HCT116 (cell line): ENCODE data around the gene ZSCAN30. TPM values are rescaled to one million over a fixed set of nuclear protein-coding genes. Genes with fewer than 3 reads are reported as not detected.
A peak's percentile ranks its signal among the peaks of the same experiment; 100 is the strongest.

Experiments used
- ATAC-seq: fragments of 200-7000 bp; cut with Tn5 transposase; 2 replicates; pipeline ENCODE4 v1.9.1; 2020; ENCODE audit warnings: mild to moderate bottlenecking, moderate library complexity
- BruUV-seq: library from RNA; stranded (reverse); fragments of 400-500 nt; replicated peaks from 2 replicates; lab custom pipeline; 2021; lab: Mats Ljungman, UMichigan
- CTCF ChIA-PET: fragments of 300-600 bp; sonication (Branson Sonifier 250); formaldehyde crosslinking; loops from one replicate; lab custom pipeline; 2021; ENCODE audit warnings: antibody characterized with exemption; lab: Charles Lee
- POLR2A ChIA-PET: fragments of 300-600, 350-600 bp; sonication (Branson Sonifier 250); formaldehyde crosslinking; loops from one replicate; lab custom pipeline; 2021; ENCODE audit warnings: antibody characterized with exemption; lab: Charles Lee
- RAD21 ChIA-PET, 2 experiments: fragments of 300-600 bp; sonication (Branson Sonifier 250); formaldehyde crosslinking; loops; one replicate each; lab custom pipeline; 2023; ENCODE audit warnings: low total read pairs in 2 of 2; ENCODE audit not compliant: uncharacterized antibody in 2 of 2, unreplicated experiment in 2 of 2, low non-redundant PET in 1 of 2; lab: Charles Lee
- DNase-seq: peaks from one replicate; pipeline ENCODE4 v3.0.0-alpha.2; 2010; ENCODE audit warnings: low read depth, low spot score
- H2AFZ ChIP-seq: fragments of 200-600 bp; shearing (Covaris generic), sonication (generic); 2 replicates; pipeline ENCODE4 v1.6.1; 2017; ENCODE audit warnings: low read depth, mixed run types, mixed read lengths, antibody characterized with exemption, low read length; ENCODE audit not compliant: poor library complexity, severe bottlenecking
- H3K27ac ChIP-seq: 2 replicates; pipeline ENCODE4 v1.5.1; 2012; ENCODE audit warnings: low read depth, low read length
- H3K27me3 ChIP-seq: fragments of 200-600 bp; sonication (generic); 2 replicates; pipeline ENCODE4 v1.6.1; 2016; ENCODE audit warnings: mixed run types, low read length, mixed read lengths; ENCODE audit not compliant: insufficient read depth
- H3K36me3 ChIP-seq, 2 experiments: fragments of 200-500 bp in 1 of 2; fragments of 200-600 bp in 1 of 2; sonication (Bioruptor generic) in 1 of 2; sonication (generic) in 1 of 2; 2 replicates each; pipeline versions ENCODE4 v1.5.1 to v1.6.1; 2014 to 2016; ENCODE audit warnings: low read length in 2 of 2, inconsistent platforms in 1 of 2, mixed read lengths in 1 of 2, mixed run types in 1 of 2; ENCODE audit not compliant: insufficient read depth in 2 of 2, control insufficient read depth in 1 of 2
- H3K4me1 ChIP-seq, 2 experiments: fragments of 200-600 bp in 1 of 2; sonication (generic) in 1 of 2; 2 replicates each; pipeline versions ENCODE4 v1.5.1 to v1.6.1; 2012 to 2017; ENCODE audit warnings: low read length in 2 of 2, inconsistent platforms in 1 of 2, mild to moderate bottlenecking in 1 of 2, mixed read lengths in 1 of 2, mixed run types in 1 of 2, moderate library complexity in 1 of 2; ENCODE audit not compliant: insufficient read depth in 2 of 2, control insufficient read depth in 1 of 2
- H3K4me2 ChIP-seq: fragments of 200-600 bp; sonication (generic); 2 replicates; pipeline ENCODE4 v1.6.1; 2017; ENCODE audit warnings: mixed run types, low read length, mixed read lengths
- H3K4me3 ChIP-seq, 2 experiments: fragments of 200-600 bp in 1 of 2; sonication (generic) in 1 of 2; replicated peaks in 1 of 2; 2 replicates each; pipeline ENCODE4 v1.5.1; 2011 to 2016; ENCODE audit warnings: low read length in 2 of 2, control low read depth in 1 of 2, low read depth in 1 of 2, mild to moderate bottlenecking in 1 of 2, mixed read lengths in 1 of 2, mixed run types in 1 of 2
- H3K79me2 ChIP-seq: fragments of 200-600 bp; sonication (generic); 2 replicates; pipeline ENCODE4 v1.6.1; 2017; ENCODE audit warnings: mild to moderate bottlenecking, mixed run types, low read length, moderate library complexity, mixed read lengths; ENCODE audit not compliant: insufficient read depth
- H3K9ac ChIP-seq: fragments of 200-600 bp; sonication (generic); 2 replicates; pipeline ENCODE4 v1.6.1; 2016; ENCODE audit warnings: low read length, mixed read lengths
- H3K9me2 ChIP-seq: fragments of 200-600 bp; sonication (generic), shearing (Covaris generic); 2 replicates; pipeline ENCODE4 v1.6.1; 2017; ENCODE audit warnings: mixed run types, mild to moderate bottlenecking, moderate library complexity; ENCODE audit not compliant: insufficient read depth
- H3K9me3 ChIP-seq, 2 experiments: fragments of 200-500 bp in 1 of 2; fragments of 200-600 bp in 1 of 2; sonication (Bioruptor generic) in 1 of 2; sonication (generic) in 1 of 2; 2 replicates each; pipeline ENCODE4 v1.6.1; 2014 to 2017; ENCODE audit warnings: low read length in 2 of 2, mixed read lengths in 2 of 2, inconsistent platforms in 1 of 2, low read depth in 1 of 2, mild to moderate bottlenecking in 1 of 2, mixed run types in 1 of 2, moderate library complexity in 1 of 2; ENCODE audit not compliant: control insufficient read depth in 1 of 2, insufficient read depth in 1 of 2
- H4K20me1 ChIP-seq: fragments of 200-600 bp; sonication (generic), shearing (Covaris generic); 2 replicates; pipeline ENCODE4 v1.6.1; 2017; ENCODE audit warnings: mixed run types, mild to moderate bottlenecking, moderate library complexity; ENCODE audit not compliant: insufficient read depth
- CBX3 ChIP-seq: IDR thresholded peaks from 2 replicates; pipeline ENCODE4 v1.6.1; 2012; ENCODE audit warnings: low read depth
- EGR1 ChIP-seq: IDR thresholded peaks from 2 replicates; pipeline ENCODE4 v1.6.1; 2012; ENCODE audit warnings: low read depth
- MAX ChIP-seq: IDR thresholded peaks from 2 replicates; pipeline ENCODE4 v1.6.1; 2012
- POLR2A ChIP-seq: IDR thresholded peaks from 2 replicates; pipeline ENCODE4 v1.7.0; 2011; ENCODE audit warnings: borderline replicate concordance; ENCODE audit not compliant: insufficient read depth, insufficient read length; ENCODE audit errors: extremely low read depth
- ZFX ChIP-seq: fragments of 450-650 bp; IDR thresholded peaks from 2 replicates; pipeline ENCODE4 v1.6.1; 2017
- ZNF274 ChIP-seq: fragments of 200-500 bp; sonication (Bioruptor generic); IDR thresholded peaks from 2 replicates; pipeline ENCODE4 v1.6.1; 2014; ENCODE audit warnings: mild to moderate bottlenecking, low read depth, low read length, inconsistent platforms
- intact Hi-C: fragments of 100-400 bp; cut with micrococcal nuclease; formaldehyde crosslinking; loops from 2 replicates; pipeline ENCODE4 v1.10.0; 2022
- total RNA-seq: library from RNA; stranded (reverse); gene quantifications from one replicate; pipeline ENCODE4 v1.2.1, GENCODE V29; 2021; ENCODE audit not compliant: unreplicated experiment
- TF ChIP-seq, protein P1 (sequence below): IDR thresholded peaks from 2 replicates; pipeline ENCODE4 v1.6.1; 2011; ENCODE audit warnings: mild to moderate bottlenecking, low read length, moderate library complexity; ENCODE audit not compliant: insufficient replicate concordance; ENCODE audit errors: extremely low read depth

ZSCAN30 gene
- total RNA-seq, 1 experiment from 2014 or later: 11.5 TPM

GRCh38 chr18:35240664-35241447, 49.2 kb downstream of the ZSCAN30 start, which contains the start of gene ZNF397 (continued):
- TF ChIP-seq, protein P1, sequence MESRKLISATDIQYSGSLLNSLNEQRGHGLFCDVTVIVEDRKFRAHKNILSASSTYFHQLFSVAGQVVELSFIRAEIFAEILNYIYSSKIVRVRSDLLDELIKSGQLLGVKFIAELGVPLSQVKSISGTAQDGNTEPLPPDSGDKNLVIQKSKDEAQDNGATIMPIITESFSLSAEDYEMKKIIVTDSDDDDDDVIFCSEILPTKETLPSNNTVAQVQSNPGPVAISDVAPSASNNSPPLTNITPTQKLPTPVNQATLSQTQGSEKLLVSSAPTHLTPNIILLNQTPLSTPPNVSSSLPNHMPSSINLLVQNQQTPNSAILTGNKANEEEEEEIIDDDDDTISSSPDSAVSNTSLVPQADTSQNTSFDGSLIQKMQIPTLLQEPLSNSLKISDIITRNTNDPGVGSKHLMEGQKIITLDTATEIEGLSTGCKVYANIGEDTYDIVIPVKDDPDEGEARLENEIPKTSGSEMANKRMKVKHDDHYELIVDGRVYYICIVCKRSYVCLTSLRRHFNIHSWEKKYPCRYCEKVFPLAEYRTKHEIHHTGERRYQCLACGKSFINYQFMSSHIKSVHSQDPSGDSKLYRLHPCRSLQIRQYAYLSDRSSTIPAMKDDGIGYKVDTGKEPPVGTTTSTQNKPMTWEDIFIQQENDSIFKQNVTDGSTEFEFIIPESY: peak; percentile 45
- TF ChIP-seq CBX3: no peak

- no TSS peak for BruUV-seq
- Histone ChIP-seq H3K4me1 (peaks cover 4 to 10% of the 10 kb centered on the region in 2 experiments; a peak in 3 of 4 replicates), H2AFZ (no peak overlapping the region), H3K79me2 (peaks cover 18% of the 10 kb centered on the region), H3K9ac (no peak overlapping the region), H3K27me3 (no peaks in the 10 kb centered on the region), H3K27ac (no peak overlapping the region), H3K4me2 (no peak overlapping the region), H3K4me3 (no peak overlapping the region), H3K9me3 (no peaks in the 10 kb centered on the region; a peak in 2 of 4 replicates), H4K20me1 (no peaks in the 10 kb centered on the region), H3K9me2 (no peaks in the 10 kb centered on the region), H3K36me3 (peaks cover 16 to 23% of the 10 kb centered on the region in 2 experiments)
- TF ChIP-seq EGR1: no peak
- TF ChIP-seq ZNF274: no peak
- TF ChIP-seq MAX: no peak
- TF ChIP-seq ZFX: no peak
- no peak for TF ChIP-seq POLR2A
- intact Hi-C loops: loop anchor here (5.0 to 10.0 kb wide), 3 partner anchors 108 to 265 kb away; partner anchors contain the start of gene ZNF396
- DNase-seq (no peak), ATAC-seq (no peak)
- ChIA-PET CTCF (interaction anchor here (0.6 kb wide), 1 partner anchor 9 kb away, joined by 3 read pairs; no protein-coding TSS in a partner anchor), POLR2A (interaction anchor here (1.6 kb wide), 1 partner anchor 51 kb away, joined by 3 read pairs; the partner anchor contains the start of gene ZSCAN30), RAD21 (no interaction called here)
These were observed 50.7 kb downstream of the ZSCAN30 start for GRCh38 chr18:35239314-35239713.
